HG02981 (cell line): Measurements from ENCODE around the gene HOXC6.

Experiments
- ATAC-seq: cut with Tn5 transposase; IDR thresholded peaks from one replicate; pipeline ENCODE4 v1.9.1; 2021; ENCODE audit warnings: mild to moderate bottlenecking, moderate library complexity; ENCODE audit not compliant: unreplicated experiment

HOXC6 gene

DNA sequence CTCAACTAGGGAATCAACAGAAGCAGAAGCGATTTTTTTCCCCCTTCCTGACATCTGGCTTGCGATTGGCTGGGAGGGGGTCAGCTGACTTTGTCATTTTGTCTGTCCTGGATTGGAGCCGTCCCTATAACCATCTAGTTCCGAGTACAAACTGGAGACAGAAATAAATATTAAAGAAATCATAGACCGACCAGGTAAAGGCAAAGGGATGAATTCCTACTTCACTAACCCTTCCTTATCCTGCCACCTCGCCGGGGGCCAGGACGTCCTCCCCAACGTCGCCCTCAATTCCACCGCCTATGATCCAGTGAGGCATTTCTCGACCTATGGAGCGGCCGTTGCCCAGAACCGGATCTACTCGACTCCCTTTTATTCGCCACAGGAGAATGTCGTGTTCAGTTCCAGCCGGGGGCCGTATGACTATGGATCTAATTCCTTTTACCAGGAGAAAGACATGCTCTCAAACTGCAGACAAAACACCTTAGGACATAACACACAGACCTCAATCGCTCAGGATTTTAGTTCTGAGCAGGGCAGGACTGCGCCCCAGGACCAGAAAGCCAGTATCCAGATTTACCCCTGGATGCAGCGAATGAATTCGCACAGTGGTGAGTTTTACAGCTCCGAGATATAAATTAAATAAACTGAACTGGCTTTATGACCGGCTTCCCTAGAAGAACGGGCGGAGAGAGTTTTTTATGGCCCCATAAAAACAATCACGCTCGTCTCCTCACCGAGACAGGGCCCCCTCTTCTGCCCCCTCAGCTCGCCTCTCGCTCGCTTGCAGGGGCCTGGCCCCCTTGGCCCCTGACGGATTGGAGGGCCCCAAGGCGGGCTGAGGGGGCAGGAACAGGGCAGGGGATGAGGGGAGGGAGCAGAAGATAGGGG, at the start of gene HOXC6:
HOXC6 (plus strand) TSS at position 127 of the 888 bp plus-strand sequence; CDS start at position 209, 82 bp downstream.
- no peak for ATAC-seq

DNA sequence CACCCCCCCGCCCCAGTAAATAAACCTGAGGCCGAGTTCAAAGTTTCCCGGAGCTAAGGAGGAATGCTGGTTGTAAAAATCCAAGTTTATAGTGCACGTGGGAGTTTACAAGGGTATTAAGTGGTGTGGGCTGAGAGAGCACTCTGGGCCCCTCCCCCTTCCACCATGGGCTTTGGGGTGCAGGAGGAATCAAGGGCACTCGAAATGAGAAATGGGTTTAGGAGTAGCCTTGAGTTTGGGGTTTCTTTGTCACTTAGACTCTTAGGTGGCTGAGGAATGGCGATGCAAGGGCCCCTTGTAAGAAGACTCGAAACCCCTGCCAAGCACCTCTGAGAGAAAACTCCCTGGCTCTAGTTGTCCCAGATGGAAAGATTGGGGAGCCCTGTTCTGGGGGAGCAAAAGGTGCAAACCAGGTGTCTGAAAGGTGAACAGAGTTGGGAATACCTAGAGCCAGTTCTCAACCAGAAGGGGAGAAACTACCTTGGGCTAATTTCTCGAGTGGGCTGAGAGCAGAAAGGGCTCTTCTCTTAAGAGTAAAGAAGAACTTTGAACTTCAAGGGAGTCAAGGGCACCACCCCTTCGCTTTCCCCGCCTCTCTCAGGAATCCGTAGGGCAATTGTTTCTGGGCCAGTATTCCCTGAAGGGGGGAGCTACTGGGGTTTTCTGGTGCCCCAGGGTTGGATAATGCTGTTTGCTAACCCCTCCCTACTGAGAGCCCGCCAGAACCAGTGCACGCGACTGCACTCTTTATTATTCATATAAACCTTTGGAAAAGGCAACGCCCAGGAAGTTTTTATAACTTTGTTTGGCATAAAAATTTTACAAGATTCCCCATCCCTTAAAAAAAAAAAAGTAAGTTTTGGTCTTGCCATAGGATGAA, 49.5 kb upstream of the HOXC6 start:
- ATAC-seq: no peak

DNA sequence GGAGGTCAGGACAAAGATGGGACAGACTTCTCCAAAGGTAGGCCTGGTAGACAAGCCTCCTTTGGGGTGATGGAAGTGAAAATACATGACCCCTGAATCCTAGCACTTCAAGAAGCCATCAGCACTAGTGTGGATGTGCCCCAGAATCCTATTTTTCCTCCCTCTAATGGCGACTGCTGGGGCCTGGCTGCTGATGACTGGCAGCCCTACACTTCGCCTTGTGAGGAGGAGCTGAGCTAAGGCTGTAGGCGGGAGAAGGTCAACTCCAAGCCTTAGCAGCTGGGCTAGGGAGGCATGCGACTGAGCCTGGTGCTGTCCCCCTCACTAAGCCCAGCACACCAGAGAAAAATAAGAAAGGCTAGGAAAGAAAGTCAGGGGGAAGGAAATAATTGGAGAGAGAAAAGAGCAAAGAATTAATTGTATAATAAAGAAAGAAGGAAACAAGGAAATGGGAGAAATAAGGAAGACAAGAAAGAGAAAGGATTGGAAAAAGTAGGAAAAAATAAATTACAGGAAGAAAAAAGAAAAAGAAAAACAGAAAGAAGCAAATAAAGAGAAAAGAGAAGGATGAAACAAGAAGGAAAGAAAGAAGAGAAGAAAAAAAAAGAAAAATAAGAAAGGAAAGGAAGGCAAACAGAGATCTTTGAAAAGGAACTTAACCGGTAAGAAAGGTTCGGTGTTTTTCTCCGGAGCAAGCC, 48.0 kb upstream of the HOXC6 start:
- ATAC-seq: no peak

DNA sequence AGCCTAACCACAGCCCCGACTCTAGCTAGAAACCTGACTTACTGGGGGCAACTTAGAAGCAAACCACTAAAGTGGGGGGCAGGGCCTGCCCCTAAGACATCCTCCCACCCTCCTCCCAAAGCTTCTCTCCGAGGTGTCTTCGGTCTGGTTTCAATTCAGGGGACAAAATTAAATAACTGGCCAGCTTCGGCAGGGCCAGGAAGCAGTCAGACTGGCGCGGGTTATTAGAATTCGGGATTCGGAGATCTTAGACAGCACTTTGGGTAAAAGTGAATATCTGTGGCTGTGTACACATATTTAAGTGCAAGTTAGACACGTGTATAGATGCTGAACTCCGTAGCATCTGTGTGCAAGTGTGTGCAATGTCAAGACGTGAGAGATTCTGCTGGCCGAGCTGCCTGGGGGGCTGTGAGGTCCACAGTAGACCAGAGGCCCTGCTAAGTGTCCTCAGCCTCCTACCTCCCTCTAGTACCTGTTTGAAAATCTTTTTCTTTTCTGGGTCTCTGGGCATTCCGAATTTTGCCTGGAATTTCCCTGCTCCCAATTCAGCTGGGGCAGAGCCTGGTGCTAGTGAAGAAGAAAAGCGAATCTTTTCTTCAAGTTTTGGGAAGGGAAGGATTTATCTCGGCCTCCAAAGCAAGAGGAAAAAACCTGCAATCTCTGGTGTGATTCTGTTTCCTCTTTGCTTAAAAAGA, 47.3 kb upstream of the HOXC6 start:
- no peak for ATAC-seq

DNA sequence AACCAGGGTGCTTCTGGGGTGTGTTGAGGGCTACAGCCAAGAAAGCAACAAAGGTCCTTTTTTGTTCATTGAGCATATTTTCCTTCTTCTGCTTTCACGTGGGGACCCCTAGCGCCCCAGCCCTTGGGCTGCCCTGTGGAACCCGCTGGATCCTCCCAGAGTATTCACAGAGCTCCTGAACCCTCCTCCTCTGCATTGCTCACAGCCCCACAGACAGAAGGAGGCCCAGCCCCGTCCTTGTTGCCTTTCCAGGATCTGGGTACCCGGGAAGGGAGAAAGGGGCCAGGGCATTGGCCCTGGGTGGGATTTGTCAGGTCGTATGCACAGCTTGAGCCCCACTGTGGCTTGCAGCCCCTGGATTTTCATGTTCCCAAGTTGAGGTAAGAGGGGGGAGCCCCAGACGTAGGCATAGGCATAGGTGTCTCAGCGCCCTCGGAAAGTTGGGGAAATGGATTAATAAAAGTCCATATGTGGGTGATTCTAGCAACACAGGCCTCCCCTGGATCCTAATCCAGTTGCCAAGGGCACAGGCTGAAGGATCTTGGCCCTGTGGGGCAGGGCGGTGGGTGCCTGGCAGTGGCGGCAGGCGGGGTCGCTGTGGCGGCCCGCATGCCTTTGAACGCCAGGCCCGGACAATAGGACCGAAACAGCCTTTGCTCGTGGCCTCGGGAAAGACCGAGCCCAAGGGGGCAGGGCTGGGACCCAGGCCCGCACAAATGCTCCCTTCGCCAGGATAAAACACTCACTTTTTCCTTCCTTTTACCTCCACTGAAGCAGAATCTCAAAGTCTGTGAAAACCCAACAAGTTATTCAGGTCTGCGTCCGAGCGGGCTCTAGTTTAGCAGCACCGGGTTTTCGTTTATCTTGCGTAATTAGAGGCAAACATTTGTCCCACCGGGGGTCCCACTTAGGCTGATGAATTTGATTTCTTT, 46.3 kb upstream of the HOXC6 start:
- no peak for ATAC-seq

DNA sequence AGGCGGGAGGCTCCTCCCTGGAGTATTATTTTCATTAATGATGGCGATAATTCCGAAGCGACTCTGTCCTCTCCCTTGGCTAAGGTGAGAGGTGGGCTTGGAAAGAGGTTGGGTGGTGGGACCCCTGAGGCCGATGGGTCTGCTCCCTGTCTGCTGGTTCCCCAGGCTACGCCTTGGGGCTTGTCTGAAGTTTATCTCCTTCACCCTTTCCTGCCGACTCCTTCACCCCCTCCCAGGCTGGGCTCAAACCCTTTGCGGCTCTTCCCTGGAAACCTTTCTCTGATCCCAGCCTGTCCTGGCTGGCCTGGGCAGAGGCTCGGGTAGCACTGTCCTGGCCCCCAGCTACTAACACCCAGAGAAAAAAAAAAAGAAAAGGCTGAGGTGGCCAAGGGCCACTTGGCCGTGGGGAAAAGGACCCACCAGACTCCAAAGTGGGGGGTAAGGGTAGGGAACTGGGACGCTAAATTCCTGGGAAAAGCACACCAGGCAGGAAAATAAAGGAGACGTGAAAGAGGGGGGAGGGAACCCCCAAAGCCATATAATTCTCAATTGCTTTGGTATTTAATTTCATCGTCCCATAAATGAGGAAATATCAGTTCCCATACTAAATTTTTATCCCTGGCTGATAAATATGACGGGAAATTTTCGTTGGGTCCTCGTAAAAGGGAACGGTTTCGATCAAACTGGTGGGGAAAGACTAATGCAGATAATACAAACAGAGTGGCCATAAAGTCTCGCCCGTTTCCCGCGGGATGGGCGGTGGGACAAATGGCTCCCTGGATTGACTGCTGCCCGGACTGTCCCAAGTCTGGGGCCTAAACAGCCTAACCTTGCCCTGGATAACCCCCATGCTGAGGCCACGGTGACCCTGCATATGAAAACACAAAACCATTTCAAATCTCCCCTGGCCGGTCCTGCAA, 45.3 kb upstream of the HOXC6 start:
- ATAC-seq: no peak

DNA sequence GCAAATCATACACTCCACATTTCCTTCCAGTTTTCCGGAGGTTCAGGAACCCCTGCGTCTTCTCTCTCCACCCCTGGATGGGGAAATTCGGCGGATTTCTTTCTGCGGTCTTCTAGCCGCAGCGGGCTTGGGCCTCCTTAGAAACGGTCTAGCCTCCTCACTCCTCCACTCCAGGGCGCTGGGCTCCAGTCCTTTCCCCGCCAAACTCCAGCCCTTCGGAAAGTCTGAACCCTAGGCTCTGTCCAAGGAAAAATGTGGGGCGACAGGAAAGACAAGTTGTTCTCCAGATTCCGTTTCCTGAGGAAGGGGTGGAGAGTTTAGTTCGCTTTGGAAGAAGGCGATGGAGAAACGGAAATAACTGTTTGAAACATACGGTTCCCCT, 44.7 kb upstream of the HOXC6 start:
- no peak for ATAC-seq

DNA sequence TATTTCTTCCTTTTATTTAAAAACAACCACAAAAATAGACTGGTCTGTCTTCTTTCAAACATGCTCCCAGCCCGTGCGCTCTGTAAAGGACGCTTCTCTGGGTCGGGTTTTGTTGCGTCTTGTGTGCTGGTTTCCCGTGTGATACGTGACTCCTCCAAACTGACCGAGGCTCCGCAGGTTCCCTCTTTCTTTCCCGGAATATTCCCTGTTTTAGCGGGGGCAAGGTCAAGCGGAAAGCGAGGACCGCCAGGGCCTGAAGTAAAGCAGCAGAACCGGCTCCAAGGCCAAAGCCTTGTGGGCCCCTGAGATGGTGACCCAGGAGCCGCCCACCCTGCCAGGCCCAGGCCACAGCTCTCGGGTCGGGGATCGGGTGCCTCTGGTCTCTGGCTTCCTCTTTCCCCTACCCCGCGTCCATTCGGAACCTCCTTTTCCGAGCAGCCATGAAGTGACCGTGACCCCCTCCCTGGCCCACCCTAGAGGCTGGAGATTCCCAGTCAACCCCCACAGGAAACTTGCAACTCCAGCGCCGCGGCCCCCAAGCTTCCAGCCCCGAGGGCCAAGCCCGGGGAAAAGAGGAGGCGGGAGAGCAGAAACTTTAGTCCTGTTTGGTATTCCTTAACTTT, 44.2 kb upstream of the HOXC6 start:
- no peak for ATAC-seq

DNA sequence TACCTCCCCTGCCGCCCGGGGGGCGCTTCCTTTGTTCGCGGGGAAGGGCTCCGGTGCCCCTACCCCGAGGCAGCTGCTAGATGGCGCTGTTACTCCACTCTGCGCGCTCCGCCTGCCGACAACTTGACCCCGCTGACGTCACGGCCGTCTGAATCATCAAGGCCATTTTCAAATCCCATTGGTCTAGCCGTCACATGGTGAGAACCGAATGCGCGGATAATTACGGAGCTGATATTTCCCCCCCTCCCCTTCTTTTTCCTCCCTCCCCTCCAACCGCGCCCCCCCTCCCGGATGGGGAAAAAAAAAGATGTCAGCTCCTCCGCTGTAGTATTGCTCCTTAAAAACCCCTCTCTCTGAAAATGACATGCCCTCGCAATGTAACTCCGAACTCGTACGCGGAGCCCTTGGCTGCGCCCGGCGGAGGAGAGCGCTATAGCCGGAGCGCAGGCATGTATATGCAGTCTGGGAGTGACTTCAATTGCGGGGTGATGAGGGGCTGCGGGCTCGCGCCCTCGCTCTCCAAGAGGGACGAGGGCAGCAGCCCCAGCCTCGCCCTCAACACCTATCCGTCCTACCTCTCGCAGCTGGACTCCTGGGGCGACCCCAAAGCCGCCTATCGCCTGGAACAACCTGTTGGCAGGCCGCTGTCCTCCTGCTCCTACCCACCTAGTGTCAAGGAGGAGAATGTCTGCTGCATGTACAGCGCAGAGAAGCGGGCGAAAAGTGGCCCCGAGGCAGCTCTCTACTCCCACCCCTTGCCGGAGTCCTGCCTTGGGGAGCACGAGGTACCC, 43.1 kb upstream of the HOXC6 start, which contains the start of gene HOXC10:
HOXC10 (plus strand) TSS at position 246 of the 791 bp plus-strand sequence; CDS start at position 360, 114 bp downstream.
- ATAC-seq: no peak

DNA sequence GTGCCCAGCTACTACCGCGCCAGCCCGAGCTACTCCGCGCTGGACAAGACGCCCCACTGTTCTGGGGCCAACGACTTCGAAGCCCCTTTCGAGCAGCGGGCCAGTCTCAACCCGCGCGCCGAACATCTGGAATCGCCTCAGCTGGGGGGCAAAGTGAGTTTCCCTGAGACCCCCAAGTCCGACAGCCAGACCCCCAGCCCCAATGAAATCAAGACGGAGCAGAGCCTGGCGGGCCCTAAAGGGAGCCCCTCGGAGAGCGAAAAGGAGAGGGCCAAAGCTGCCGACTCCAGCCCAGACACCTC, 42.6 kb upstream of the HOXC6 start:
- no peak for ATAC-seq

DNA sequence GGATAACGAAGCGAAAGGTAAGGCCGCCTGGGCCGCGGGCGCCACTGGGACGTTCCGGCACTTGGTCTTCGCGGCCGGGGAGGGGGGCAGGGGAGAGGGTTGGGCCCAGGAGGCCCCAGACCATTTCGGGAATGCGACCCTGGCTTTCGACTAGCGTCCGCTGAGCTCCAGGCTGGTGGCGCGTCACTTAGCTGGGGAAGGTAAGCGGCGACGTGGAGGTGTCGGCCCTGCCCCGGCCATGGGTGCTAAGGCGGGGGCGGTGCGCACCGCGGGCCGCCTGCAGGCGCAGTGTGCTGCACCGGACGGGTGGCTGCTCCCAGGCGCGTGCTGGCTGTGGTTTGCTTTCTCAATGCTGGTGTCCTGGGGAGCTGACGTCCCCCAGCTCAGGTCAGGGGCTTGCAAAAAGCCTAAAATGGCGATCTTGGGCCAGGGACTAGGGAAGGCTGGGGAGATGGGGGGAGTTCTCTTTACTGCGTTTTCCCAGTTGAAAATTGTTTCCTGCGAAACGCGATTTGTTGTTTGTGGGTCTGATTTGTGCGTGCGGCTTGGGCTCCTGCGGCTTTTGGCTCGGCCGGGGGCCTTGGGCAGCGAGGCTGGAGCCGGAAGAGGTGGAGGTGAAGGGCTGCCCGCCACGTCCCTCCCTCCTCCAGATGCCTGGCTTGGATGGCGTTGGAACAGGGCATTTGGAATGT, 42.1 kb upstream of the HOXC6 start:
- ATAC-seq: no peak

DNA sequence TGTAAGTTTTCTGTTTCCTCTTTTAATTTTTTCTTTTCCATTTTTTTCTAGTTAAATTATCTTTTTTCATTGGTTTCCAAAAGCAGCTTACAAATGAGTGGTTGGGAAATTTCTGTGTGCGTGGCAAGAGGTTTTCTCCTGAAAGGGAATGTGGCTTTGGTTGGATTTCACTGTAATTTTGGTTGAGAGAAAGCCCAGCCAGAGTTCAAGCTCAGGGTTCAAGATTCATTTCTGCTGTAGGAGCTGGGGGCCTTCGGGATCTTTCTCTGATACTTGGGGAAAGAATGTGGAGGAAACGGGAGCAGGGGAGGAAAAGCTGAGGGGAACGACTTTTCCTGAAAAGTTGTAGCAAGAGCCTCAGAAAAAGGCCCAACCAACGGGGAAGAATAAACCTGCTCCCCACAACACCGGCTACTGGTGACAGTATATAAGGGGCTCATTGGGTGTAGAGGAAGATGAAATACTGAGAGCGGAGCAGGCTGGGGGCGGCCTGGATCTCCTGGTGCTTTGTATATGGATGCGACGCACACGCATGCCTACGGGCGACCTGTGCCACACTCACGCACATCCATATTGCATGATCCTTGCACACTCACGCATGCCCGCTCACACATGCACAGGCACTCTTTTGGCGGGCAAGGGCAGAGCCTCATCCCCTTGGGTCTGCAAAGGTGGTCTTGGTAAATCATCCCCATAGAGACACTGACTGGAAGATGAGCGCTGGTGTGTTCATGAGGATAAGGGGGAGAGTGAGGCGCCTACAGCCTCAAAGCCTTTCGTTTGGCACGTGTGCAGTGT, 41.4 kb upstream of the HOXC6 start:
- no peak for ATAC-seq

DNA sequence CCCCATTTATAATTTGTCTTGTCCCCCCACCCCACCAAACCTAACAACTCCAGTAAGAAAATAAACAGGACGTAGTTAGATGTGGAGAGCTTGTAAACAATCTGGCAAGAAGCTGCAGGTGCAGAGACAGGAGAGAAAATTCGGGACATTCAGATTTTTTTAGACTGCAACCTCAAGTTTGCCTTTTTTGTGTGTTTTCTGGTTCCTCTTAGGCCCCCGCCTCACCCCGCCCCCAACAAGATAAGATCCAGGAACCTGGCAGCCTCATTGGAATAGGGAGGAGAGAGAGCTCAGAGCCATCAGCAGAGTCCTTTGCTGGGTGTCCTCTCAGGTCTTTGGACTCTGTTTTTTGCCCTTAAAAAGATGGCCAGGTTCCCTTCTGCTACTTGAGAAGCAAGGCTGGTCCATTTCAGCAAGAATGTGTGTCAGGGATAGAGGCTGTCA, 40.4 kb upstream of the HOXC6 start:
- ATAC-seq: no peak

DNA sequence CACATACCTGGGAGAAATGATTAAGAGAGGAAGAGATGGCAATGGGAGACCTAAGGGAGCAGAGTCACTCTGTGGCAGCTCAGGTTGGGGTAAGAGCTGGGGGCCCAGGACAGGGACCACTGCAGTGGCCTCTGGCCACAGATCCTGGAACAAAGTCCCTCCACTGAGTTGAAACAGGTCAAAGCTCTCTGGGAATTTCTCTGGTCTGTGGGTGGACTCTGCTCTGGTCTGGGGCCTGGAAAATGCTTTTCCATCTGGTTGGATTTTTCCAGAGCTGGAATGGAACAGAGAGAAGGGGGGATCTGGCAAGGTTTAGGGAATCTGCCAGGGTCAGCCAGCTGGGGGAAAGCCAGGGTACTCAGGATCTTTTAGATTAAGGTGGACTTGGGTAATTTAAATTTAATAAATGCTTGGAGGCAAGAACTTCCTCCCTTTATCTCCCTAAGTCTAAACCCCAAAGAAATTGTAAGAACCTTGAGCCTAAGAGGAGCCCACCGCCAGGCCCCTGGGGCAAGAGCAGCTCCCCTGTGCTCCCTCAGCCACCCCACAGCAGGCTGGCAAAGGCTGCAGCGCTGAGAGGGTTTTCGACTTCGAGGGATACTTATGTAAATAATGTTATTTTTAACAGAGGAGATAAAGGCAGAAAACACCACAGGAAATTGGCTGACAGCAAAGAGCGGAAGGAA, 39.6 kb upstream of the HOXC6 start:
- ATAC-seq: no peak
